Liver (tissue), 2 donors: ENCODE measurements around the gene DOCK6.
A peak's percentile ranks its signal among the peaks of the same experiment; 100 is the strongest.

ENCODE experiments used
- GABPA ChIP-seq, 2 donors: IDR thresholded peaks in 1 of 2; conservative IDR thresholded peaks in 1 of 2; 2 replicates each; pipeline ENCODE4 v1.6.1; 2016; ENCODE audit warnings: antibody characterized with exemption in 2 of 2, mild to moderate bottlenecking in 1 of 2, moderate library complexity in 1 of 2
- RAD21 ChIP-seq, 2 donors: IDR thresholded peaks; 2 replicates each; pipeline ENCODE4 v1.6.1; 2016; ENCODE audit warnings: antibody characterized with exemption in 2 of 2, mild to moderate bottlenecking in 2 of 2
- donor health status: healthy.

DNA sequence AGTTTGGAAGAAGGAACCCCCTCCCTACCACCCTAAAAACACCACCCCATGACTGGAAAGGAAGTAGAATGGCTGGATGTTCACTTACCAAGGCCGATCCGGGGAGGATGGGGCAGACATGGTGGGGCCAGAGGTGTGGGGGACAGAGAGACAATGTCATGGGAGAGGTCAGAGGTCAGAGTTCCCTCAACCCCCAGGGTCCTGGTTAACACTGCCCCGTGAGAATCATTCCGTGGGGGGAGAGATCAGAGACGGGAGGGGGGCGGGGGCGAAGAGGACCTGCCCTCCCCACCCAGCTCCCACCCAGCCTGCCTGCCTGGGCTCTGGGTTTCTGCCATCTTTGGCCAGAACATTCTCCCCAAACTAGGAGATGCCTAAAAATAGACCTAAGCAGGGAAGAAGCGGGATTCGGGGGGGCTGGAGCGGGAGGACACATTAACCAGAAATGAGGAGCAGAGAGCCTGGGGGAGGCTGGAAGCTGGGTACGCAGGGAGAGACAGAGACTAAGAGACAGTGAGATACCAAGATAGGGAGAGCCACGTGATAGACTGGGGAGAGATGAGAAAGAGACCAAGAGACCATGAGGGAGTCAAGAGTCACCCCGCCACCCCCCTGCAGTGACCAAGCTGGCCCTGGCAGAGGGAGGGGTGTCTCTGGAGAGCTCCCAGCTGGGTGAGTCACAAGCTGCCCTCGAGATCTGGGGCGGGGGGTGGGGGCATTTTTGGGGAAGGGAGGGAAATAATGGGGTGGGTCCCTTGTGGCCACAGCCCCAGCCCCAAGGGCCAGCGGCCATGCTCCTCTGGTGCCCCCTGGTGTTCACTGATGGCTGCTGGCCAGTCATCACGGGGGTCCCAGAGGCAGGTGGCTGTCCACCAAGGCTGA lies 58.9 kb downstream of the DOCK6 start:
- no peak for TF ChIP-seq GABPA (IDR thresholded peaks at IDR 0.05 in 1 of 2, conservative IDR thresholded peaks at IDR 0.05 in 1 of 2)
- peak; percentile 75 to 81 for TF ChIP-seq RAD21 (IDR thresholded peaks at IDR 0.05)
